HCT116 (cell line): ENCODE measurements around the gene TRPV5. TPM values are rescaled to one million over a fixed set of nuclear protein-coding genes. Genes with fewer than 3 reads are reported as not detected.

Source experiments
- ATAC-seq: fragments of 200-7000 bp; cut with Tn5 transposase; 2 replicates; pipeline ENCODE4 v1.9.1; 2020; ENCODE audit warnings: mild to moderate bottlenecking, moderate library complexity
- BruUV-seq: library from RNA; stranded (reverse); fragments of 400-500 nt; replicated peaks from 2 replicates; lab custom pipeline; 2021; lab: Mats Ljungman, UMichigan
- CTCF ChIA-PET: fragments of 300-600 bp; sonication (Branson Sonifier 250); formaldehyde crosslinking; loops from one replicate; lab custom pipeline; 2021; ENCODE audit warnings: antibody characterized with exemption; lab: Charles Lee
- POLR2A ChIA-PET: fragments of 300-600, 350-600 bp; sonication (Branson Sonifier 250); formaldehyde crosslinking; loops from one replicate; lab custom pipeline; 2021; ENCODE audit warnings: antibody characterized with exemption; lab: Charles Lee
- RAD21 ChIA-PET, 2 experiments: fragments of 300-600 bp; sonication (Branson Sonifier 250); formaldehyde crosslinking; loops; one replicate each; lab custom pipeline; 2023; ENCODE audit warnings: low total read pairs in 2 of 2; ENCODE audit not compliant: uncharacterized antibody in 2 of 2, unreplicated experiment in 2 of 2, low non-redundant PET in 1 of 2; lab: Charles Lee
- DNase-seq: peaks from one replicate; pipeline ENCODE4 v3.0.0-alpha.2; 2010; ENCODE audit warnings: low read depth, low spot score
- H2AFZ ChIP-seq: fragments of 200-600 bp; shearing (Covaris generic), sonication (generic); 2 replicates; pipeline ENCODE4 v1.6.1; 2017; ENCODE audit warnings: low read depth, mixed run types, mixed read lengths, antibody characterized with exemption, low read length; ENCODE audit not compliant: poor library complexity, severe bottlenecking
- H3K27ac ChIP-seq: 2 replicates; pipeline ENCODE4 v1.5.1; 2012; ENCODE audit warnings: low read depth, low read length
- H3K27me3 ChIP-seq: fragments of 200-600 bp; sonication (generic); 2 replicates; pipeline ENCODE4 v1.6.1; 2016; ENCODE audit warnings: mixed run types, low read length, mixed read lengths; ENCODE audit not compliant: insufficient read depth
- H3K36me3 ChIP-seq, 2 experiments: fragments of 200-500 bp in 1 of 2; fragments of 200-600 bp in 1 of 2; sonication (Bioruptor generic) in 1 of 2; sonication (generic) in 1 of 2; 2 replicates each; pipeline versions ENCODE4 v1.5.1 to v1.6.1; 2014 to 2016; ENCODE audit warnings: low read length in 2 of 2, inconsistent platforms in 1 of 2, mixed read lengths in 1 of 2, mixed run types in 1 of 2; ENCODE audit not compliant: insufficient read depth in 2 of 2, control insufficient read depth in 1 of 2
- H3K4me1 ChIP-seq, 2 experiments: fragments of 200-600 bp in 1 of 2; sonication (generic) in 1 of 2; 2 replicates each; pipeline versions ENCODE4 v1.5.1 to v1.6.1; 2012 to 2017; ENCODE audit warnings: low read length in 2 of 2, inconsistent platforms in 1 of 2, mild to moderate bottlenecking in 1 of 2, mixed read lengths in 1 of 2, mixed run types in 1 of 2, moderate library complexity in 1 of 2; ENCODE audit not compliant: insufficient read depth in 2 of 2, control insufficient read depth in 1 of 2
- H3K4me2 ChIP-seq: fragments of 200-600 bp; sonication (generic); 2 replicates; pipeline ENCODE4 v1.6.1; 2017; ENCODE audit warnings: mixed run types, low read length, mixed read lengths
- H3K4me3 ChIP-seq, 2 experiments: fragments of 200-600 bp in 1 of 2; sonication (generic) in 1 of 2; replicated peaks in 1 of 2; 2 replicates each; pipeline ENCODE4 v1.5.1; 2011 to 2016; ENCODE audit warnings: low read length in 2 of 2, control low read depth in 1 of 2, low read depth in 1 of 2, mild to moderate bottlenecking in 1 of 2, mixed read lengths in 1 of 2, mixed run types in 1 of 2
- H3K79me2 ChIP-seq: fragments of 200-600 bp; sonication (generic); 2 replicates; pipeline ENCODE4 v1.6.1; 2017; ENCODE audit warnings: mild to moderate bottlenecking, mixed run types, low read length, moderate library complexity, mixed read lengths; ENCODE audit not compliant: insufficient read depth
- H3K9ac ChIP-seq: fragments of 200-600 bp; sonication (generic); 2 replicates; pipeline ENCODE4 v1.6.1; 2016; ENCODE audit warnings: low read length, mixed read lengths
- H3K9me2 ChIP-seq: fragments of 200-600 bp; sonication (generic), shearing (Covaris generic); 2 replicates; pipeline ENCODE4 v1.6.1; 2017; ENCODE audit warnings: mixed run types, mild to moderate bottlenecking, moderate library complexity; ENCODE audit not compliant: insufficient read depth
- H3K9me3 ChIP-seq, 2 experiments: fragments of 200-500 bp in 1 of 2; fragments of 200-600 bp in 1 of 2; sonication (Bioruptor generic) in 1 of 2; sonication (generic) in 1 of 2; 2 replicates each; pipeline ENCODE4 v1.6.1; 2014 to 2017; ENCODE audit warnings: low read length in 2 of 2, mixed read lengths in 2 of 2, inconsistent platforms in 1 of 2, low read depth in 1 of 2, mild to moderate bottlenecking in 1 of 2, mixed run types in 1 of 2, moderate library complexity in 1 of 2; ENCODE audit not compliant: control insufficient read depth in 1 of 2, insufficient read depth in 1 of 2
- H4K20me1 ChIP-seq: fragments of 200-600 bp; sonication (generic), shearing (Covaris generic); 2 replicates; pipeline ENCODE4 v1.6.1; 2017; ENCODE audit warnings: mixed run types, mild to moderate bottlenecking, moderate library complexity; ENCODE audit not compliant: insufficient read depth
- CBX3 ChIP-seq: IDR thresholded peaks from 2 replicates; pipeline ENCODE4 v1.6.1; 2012; ENCODE audit warnings: low read depth
- ELF1 ChIP-seq: IDR thresholded peaks from 2 replicates; pipeline ENCODE4 v1.6.1; 2012; ENCODE audit warnings: low read depth, borderline replicate concordance
- EZH2 ChIP-seq: fragments of 200-600 bp; sonication (generic); IDR thresholded peaks from 2 replicates; pipeline ENCODE4 v1.6.1; 2017; ENCODE audit warnings: antibody characterized with exemption, mixed run types
- JUND ChIP-seq: IDR thresholded peaks from 2 replicates; pipeline ENCODE4 v1.6.1; 2012
- RAD21 ChIP-seq: IDR thresholded peaks from 2 replicates; pipeline ENCODE4 v1.6.1; 2012; ENCODE audit warnings: low read depth, mild to moderate bottlenecking
- REST ChIP-seq: IDR thresholded peaks from 2 replicates; pipeline ENCODE4 v1.6.1; 2012; ENCODE audit warnings: low read depth
- SIN3A ChIP-seq: IDR thresholded peaks from 2 replicates; pipeline ENCODE4 v1.6.1; 2012; ENCODE audit warnings: low read depth
- TCF7L2 ChIP-seq: IDR thresholded peaks from 2 replicates; pipeline ENCODE4 v1.7.0; 2011; ENCODE audit warnings: borderline replicate concordance, inconsistent platforms; ENCODE audit not compliant: insufficient read depth, insufficient read length; ENCODE audit errors: extremely low read depth
- intact Hi-C: fragments of 100-400 bp; cut with micrococcal nuclease; formaldehyde crosslinking; loops from 2 replicates; pipeline ENCODE4 v1.10.0; 2022
- total RNA-seq: library from RNA; stranded (reverse); gene quantifications from one replicate; pipeline ENCODE4 v1.2.1, GENCODE V29; 2021; ENCODE audit not compliant: unreplicated experiment

TRPV5 gene
- total RNA-seq, 1 experiment from 2014 or later: not detected

- no peak for TF ChIP-seq JUND
- TF ChIP-seq CBX3: no peak
- TF ChIP-seq SIN3A: no peak
- TF ChIP-seq RAD21: no peak
- no peak for TF ChIP-seq REST
- TF ChIP-seq ELF1: no peak
- no peak for TF ChIP-seq TCF7L2
Observed at GRCh38 chr7:142915315-142915714, 18.2 kb downstream of the TRPV5 start (continued).

GRCh38 chr7:142914121-142914520, 19.4 kb downstream of the TRPV5 start:
- Histone ChIP-seq H3K4me3 (no peak overlapping the region), H4K20me1 (no peaks in the 10 kb centered on the region), H3K9ac (no peak overlapping the region), H3K27me3 (peaks cover 27% of the 10 kb centered on the region), H3K36me3 (no peaks in the 10 kb centered on the region), H3K4me2 (no peak overlapping the region), H3K27ac (no peak overlapping the region), H3K79me2 (no peaks in the 10 kb centered on the region), H3K9me2 (no peaks in the 10 kb centered on the region), H2AFZ (no peak overlapping the region), H3K9me3 (no peaks in the 10 kb centered on the region), H3K4me1 (no peaks in the 10 kb centered on the region)
- no peak for ATAC-seq
- ChIA-PET POLR2A (no interaction called here), CTCF (no interaction called here), RAD21 (no interaction called here)
- no TSS peak for BruUV-seq
- intact Hi-C loops: no loop called here
- no peak for TF ChIP-seq EZH2
- DNase-seq: no peak
